ENCODE results near the gene PPP5C.
A peak's percentile ranks its signal among the peaks of the same experiment; 100 is the strongest.
"Not testable (repeated sequence)": the region's sequence is repeated elsewhere in the genome, so short reads cannot be mapped to it uniquely, and the experiment has no call there.

PPP5C gene

GRCh38 chr19:46428239-46429135 is 81.6 kb downstream of the PPP5C start, which contains the start of gene PNMA8C:
TSS of gene PNMA8C (minus strand) at chr19:46428936. CDS start at chr19:46428359, 577 bp downstream.
- DNase-seq (ENCODE audit: low read depth in 1 of 2, low spot score in 1 of 2), result peak in 1 of 2 donors; percentile 20

GRCh38 chr19:46429999-46430398 is 83.1 kb downstream of the PPP5C start:
- DNase-seq (ENCODE audit: low read depth in 1 of 2, low spot score in 1 of 2), result no peak

- DNase-seq (ENCODE audit: low read depth in 1 of 2, low spot score in 1 of 2), result no peak
Measured at GRCh38 chr19:46431824-46432223, 84.9 kb downstream of the PPP5C start.

- DNase-seq (ENCODE audit: low read depth in 1 of 2, low spot score in 1 of 2), result not testable (repeated sequence)
Measured at GRCh38 chr19:46433470-46433869, 86.6 kb downstream of the PPP5C start.

GRCh38 chr19:46435009-46435408 is 88.1 kb downstream of the PPP5C start:
- no peak for DNase-seq (ENCODE audit: low read depth in 1 of 2, low spot score in 1 of 2)

- DNase-seq (ENCODE audit: low read depth in 1 of 2, low spot score in 1 of 2), result not testable (repeated sequence)
Measured at GRCh38 chr19:46435689-46436088, 88.8 kb downstream of the PPP5C start.
